Muscle of arm (tissue), 12 donors: ENCODE measurements around the gene USP37. TPM values are rescaled to one million over a fixed set of nuclear protein-coding genes. Genes with fewer than 3 reads are reported as not detected.

Experiments used
- DNase-seq: peaks from one replicate; pipeline ENCODE4 v3.0.0-alpha.2; 2013
- polyA plus RNA-seq, 12 donors: library from polyadenylated mRNA; unstranded; fragments of 120-200 nt; gene quantifications; one replicate each; pipeline ENCODE4 v1.2.1, GENCODE V29; 2013; ENCODE audit not compliant: insufficient read length in 12 of 12

Gene USP37
- polyA plus RNA-seq, 12 donors = 8.6 to 14.2 (median 11.8) TPM; not detected in 1

DNA sequence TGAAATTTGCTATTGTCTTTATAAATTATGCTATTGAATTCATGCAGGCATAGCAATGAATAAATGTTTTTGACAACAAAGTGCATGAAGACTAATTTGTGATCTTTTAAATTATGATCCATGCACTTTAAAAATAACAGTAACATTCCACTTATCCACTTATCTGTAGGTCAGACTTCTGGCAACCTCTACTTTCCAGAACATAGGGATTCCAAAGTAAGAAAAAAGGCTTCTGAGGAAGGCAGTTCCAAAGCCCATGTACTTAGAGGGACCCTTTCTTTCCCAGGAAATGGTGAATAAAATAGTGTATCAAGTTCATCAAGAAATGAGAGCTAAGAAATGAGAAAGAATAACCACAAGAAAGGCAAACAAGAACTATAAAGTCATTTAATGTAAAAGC is 90.9 kb downstream of the USP37 start:
- no peak for DNase-seq

DNA sequence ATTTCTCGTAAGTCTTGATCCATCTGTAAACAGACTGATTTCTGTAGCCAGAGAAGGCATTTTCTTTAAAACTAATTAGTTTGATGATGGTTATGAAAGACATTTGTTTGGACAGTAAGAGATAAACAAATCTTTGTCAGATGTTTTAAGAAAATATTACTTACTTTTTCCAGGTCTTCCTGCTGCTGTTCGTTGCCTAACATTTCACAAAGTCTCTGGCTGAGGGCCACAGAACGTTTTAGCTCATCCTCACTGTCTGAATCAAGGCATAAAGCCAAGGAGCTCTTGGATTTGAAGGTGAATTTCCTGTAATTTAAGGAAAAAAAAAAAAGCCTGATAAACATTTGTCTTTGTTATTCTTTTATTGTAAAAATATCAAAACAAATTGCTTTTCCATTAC is 91.5 kb downstream of the USP37 start:
- DNase-seq = peak; percentile 41

DNA sequence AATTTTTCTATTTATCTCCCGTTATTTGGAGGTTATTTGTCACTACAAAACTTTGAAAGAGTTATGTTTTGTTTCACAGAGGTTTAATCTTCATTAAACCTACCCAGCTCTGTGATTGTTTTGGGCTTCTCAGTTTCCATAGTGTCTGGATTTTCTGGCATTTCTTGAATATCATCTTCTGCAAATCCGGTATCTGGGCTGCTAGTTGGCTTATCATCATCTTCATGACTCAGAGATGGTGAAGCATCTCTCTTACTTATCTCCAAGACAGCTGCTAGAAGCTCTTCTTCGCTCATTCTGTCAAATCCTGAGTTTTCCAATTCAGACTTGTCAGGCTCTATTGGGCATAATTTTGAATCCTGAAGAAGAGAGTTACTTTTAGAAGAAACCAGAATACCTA is 93.6 kb downstream of the USP37 start:
- no peak for DNase-seq

DNA sequence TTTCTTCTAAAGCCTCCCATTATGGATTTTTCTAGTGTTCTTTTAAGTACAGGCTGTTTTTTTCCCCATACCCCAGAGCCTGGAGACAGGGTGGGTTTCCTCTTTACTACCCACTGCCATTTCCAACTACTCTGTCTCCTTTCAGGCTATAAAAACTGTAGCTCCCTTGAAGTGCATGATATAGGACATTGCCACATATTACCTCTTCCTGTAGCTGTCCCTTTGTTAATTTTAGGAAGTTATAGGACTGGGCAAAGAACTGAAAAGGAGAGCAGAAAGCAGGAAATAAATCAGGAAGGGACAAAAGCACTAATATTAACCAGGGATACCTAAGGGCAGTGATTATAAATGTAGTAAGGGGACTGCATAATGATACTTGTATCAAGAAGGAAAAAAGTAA is 95.2 kb downstream of the USP37 start:
- DNase-seq = no peak

DNA sequence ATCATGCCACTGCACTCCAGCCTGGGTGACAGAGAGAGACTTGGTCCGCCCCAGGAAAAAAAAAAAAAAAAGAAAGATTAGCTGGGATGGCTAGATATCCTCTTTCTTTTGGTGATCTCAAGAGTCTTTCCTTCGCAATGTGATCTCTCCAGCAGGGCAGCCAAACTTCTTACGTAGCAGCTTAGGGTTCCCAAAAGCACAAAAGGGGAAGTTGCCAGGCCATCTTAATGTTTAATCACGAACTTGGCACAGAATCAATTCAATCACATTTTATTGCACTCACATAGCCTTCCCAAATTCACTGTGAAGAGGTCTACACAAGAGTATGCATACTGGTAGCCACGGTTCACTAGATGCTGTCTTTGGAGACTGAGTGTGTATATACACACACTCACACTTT is 96.2 kb downstream of the USP37 start:
- peak; percentile 7 for DNase-seq

DNA sequence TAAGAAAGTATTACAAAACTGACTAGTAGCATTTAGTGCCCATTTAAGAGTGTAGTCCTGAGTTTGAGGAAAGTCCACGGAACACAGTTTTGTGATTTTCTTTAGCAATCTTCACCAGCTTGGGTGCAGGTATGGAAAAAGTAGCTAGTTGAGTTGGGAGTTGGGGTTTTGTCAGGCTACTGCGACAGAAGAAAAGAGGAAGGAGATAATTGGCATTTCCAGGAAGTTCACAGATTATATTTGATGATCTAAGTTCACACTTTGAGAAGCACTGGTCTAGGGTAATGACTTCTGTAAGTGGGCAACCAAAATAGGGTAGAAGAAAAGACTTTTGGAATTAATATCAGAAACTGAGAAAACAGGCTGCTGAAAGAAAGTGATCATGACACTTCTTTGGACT is 97.1 kb downstream of the USP37 start:
- no peak for DNase-seq

DNA sequence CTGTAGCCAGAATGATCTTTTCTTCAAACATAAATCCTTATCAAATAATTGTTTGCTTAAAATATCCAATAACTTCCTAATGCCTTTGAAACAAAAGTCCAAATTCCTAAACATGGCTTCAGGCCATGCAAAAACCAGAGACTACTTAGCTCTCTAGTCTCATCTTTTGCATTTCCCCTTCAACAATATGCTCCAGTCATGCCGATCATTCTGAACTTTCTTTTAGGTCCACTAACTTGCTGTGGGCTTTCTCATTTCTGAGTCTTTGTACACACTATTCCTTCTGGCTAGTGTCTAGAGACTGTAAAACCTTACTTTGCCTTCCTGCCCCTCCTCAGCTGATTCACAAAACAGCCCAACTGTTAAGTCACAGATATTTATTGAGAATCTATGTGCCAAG is 97.7 kb downstream of the USP37 start:
- no peak for DNase-seq

DNA sequence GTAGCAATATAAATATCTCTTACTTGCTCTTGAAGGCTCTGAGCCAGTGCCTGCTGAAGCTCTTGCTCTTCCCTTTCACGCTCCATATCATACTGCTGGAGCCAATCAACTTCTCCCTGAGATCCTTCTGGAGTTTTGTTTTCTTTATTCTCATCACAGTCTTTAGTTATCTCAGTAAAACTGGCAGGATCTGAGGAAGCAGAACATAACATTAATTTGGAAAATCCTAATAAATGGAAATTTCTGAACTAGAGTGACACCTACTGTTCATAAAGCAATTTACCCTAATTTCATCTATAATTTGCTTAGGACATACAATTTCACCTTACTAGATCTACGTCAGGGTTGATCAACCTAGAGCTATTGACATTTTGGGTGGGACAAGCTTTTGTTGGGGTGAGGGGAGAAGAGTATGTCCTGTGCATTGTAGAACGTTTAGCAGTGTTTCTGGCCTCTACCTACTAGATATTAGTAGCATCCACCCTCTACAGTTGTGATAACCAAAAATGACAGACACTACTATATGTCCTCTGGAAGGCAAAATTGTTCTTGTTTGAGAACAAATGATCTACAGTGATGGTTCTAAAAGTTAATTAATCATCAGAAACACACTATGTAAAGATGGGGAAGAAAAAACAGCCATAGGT is 102.0 kb downstream of the USP37 start:
- DNase-seq = peak; percentile 25

DNA sequence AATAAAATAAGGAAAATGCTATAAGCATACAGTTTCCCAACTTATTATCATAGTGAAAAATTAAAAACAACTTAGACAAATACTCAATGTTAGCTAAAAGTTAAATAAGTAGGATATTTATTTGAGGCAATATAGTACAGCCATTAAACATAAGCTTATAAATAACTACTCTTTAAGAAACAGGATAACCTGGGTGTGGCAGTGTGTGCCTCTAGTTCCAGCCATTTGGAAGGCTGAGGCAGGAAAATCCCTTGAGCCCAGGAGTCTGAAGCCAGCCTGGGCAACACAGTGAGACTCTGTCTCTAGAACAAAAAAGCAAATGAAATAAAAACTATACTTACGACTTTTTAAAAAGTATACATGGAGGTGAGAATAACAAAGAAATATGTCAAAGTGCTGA is 109.6 kb downstream of the USP37 start:
- DNase-seq = no peak

DNA sequence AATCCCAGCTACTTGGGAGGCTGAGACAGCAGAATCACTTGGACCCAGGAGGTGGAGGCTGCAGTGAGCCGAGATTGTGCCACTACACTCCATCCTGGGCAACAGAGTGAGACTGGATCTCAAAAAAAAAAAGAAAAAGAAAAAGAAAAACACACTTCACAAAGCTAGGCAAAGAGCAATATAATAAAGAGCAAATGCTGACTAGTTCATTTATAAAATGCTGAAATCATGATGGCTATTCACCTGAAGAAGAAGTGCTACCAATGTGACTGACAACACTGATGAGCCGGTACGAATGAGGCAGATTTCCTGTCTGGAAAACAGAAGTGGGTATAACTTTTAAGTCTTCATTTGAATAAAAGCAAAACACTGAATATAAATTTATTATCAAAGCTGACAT is 111.3 kb downstream of the USP37 start:
- DNase-seq = no peak

DNA sequence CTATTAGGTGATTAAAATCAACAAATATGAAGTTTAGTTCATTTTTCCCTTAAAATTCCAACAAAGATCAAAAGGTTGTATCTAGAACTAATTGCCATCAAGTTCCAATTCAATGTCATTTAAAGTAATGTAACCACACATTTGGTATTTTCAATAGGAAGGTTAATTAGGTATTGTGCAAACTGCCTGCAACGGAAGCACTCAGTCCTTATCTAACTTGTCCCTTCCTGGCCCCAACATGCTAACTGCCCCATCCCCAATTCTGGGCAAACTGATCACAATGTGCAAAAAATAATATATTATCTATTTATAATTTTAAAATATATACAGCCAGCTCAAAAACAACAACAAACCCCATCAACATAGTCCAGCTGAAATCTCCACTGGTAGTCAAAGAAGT is 116.1 kb downstream of the USP37 start:
- DNase-seq = no peak

DNA sequence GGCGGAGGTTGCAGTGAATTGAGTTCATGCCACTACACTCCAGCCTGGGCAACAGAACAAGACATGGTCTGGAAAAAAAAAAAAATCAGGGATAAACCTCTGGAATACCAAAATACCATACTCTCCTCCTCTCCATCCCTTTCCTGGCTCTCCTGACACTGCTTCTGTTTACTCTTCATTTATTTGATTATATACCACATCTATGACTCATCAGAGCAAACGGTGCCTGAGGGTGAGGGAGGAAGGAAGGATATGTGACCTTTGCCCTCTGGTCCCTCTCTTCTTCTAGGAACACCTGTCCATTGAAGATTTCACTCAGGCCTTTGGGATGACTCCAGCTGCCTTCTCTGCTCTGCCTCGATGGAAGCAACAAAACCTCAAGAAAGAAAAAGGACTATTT is 119.2 kb downstream of the USP37 start:
- DNase-seq = no peak

DNA sequence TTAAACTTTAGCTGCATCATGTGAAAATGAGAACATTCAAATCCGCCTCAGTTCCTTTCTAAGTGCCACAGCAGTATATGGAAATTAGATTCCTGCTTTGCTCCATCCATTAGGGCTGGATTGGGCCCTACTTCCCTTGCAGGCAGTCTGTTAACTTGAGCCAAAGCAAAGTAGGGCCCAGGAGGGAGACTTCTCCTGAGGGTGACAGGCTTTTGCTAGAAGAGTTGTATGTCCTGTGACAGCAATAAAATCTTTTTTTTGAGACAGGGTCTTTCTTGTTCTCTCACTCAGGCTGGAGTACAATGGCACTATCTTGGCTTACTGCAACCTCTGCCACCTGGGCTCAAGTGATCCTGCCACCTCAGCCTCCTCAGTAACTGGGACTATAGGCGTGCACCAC is 121.1 kb downstream of the USP37 start:
- DNase-seq = no peak

DNA sequence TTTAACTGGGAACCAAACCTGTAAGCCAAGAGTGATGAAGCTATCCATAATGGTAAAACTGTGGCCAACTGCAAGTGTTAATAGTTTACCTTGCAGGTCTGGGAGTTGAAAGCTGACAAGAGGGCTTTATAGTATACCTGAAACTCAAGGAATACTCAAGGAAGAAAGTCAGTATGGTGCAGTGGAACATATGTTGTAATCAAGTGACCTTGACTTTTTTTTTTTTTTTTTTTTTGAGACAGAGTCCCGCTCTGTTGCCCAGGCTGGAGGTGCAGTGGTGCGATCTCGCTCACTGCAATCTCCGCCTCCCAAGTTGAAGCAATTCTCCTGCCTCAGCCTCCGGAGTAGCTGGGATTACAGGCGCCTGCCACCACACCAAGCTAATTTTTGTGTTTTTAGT is 121.6 kb downstream of the USP37 start:
- no peak for DNase-seq

DNA sequence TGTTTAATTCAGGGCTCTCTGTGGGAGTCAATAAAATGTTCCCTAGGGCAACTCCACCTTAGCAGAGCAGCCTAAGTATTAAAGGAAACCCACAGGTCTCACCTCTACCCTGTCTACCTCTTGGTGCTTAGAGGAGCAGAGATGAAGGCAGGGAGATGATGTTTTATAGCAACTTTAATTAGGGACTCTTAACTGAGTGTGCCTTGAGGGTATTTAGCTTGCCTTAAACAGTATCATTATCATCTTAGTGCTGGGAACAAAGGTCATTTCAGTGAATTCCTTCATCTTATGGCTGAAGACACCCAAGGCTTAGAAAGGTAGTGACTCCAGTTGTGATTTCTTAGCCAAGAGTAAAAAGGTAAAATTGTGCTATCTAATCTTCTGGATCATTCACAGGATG is 122.5 kb downstream of the USP37 start:
- no peak for DNase-seq

DNA sequence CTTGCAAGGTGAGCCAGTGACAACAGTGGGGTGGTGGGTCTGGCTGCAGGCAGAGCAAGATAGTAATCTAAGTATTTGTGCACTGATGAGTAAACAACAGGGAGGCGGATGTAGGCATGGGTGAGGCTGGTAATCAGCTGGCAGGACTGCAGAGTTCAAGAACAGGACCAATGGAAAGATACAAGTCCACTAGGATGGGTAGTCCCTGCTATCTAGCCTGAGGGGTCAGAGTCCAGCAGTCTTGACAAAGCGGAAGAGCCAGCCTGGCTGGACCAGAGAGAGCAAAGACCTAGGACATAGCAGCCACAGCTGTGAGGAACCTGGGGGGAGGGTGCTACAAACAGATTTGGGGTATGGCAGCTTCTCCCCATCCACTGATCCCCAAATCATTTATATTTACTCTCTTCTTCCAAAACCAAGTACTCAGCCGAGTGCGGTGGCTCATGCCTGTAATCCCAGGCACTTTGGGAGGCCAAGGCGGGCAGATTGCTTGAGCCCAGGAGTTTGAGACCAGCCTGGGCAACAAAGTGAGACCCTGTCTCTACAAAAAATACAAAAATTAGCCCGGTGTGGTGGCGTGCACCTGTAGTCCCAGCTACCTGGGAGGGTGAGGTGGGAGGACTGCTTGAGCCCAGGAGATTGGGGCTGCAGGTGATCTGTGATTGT is 123.3 kb downstream of the USP37 start:
- no peak for DNase-seq

DNA sequence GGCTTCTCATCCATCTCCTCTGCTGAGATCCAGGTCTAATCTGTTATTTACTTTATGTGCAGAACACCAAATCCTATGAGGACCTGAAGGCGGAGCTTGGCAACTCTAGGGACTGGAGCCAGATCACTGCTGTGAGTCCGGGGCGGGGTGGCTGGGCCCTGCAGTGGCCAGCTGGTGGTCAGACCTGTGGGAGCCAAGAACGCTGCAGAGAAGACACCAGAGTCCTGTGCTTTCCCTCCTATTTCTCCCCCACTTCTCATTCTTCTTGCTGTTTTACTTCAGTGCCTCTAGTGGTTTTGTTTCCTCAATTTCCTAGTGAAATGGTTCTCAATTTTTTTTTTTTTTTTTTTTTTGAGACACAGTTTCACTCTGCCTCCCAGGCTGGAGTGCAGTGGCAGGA is 129.6 kb downstream of the USP37 start:
- DNase-seq = no peak

DNA sequence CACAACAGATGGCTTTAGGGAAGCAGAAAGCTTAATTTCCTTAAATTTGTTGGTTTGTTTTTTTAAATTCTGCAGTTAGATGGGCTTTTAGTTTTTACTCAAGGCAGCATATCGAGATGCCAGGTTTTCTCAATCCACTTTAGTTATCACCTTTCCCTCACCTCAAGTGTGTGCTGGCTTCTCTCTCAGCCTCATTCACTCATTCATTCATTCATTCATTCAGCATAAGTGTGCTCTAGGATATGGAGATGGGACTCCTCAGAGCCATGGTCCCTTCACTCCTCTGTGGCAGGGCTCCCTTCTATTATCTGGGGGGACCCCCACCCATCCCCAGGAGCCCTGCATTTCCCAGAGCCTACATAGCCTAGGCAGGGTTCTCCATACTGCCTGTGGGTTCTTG is 130.2 kb downstream of the USP37 start:
- DNase-seq = no peak

DNA sequence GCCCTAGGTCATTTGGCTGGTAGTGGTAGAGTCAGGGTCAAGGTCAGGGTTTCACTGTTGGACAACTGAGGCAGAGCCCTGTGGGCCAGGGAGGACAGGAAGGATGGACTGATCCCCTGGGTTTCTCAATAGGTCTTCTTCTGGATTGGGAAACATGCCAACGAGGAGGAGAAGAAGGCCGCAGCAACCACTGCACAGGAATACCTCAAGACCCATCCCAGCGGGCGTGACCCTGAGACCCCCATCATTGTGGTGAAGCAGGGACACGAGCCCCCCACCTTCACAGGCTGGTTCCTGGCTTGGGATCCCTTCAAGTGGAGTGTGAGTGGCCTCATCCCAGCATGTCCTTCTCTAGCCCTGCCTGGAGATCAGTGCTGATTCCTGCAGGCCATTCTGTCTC is 131.2 kb downstream of the USP37 start:
- DNase-seq = no peak

DNA sequence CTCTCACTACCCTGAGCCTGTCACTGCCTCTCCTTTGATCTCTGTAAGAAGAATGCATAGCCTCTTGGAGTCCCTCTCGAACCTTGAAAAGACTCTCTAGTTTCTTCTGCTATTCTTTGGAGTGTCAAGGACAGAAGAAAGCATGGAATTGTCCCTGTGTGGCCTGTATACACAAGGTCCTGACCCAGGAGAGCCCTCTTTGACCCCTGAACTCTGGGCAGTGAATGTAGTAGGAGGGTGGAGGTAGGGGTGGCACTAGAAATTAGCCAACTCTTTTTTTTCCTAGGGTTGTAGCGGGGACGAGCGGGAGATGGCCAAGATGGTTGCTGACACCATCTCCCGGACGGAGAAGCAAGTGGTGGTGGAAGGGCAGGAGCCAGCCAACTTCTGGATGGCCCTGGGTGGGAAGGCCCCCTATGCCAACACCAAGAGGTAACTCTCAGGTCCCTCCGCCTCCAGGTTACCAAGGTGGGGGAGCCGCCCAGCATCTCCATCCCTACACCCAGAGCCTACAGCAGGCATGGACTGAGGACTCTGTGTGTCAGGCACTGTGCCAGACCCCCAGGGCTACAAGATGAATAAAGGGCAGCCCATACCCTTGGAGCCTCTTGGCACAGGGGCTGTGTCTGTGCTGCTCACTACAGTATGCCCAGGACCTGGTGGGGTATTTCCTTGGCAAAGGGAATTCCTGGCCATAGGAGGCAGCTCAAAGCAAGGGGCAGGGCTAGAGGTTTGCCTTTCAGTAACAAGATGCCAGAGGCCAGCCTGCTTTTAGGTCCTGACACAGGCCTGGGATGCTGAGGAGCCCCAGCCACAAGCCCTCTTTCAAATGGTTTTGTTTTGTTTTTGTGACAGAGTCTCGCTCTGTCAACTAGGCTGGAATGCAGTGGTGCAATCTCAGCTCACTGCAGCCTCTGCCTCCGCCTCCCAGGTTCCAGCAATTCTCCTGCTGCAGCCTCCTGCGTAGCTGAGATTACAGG is 132.9 kb downstream of the USP37 start:
- no peak for DNase-seq

DNA sequence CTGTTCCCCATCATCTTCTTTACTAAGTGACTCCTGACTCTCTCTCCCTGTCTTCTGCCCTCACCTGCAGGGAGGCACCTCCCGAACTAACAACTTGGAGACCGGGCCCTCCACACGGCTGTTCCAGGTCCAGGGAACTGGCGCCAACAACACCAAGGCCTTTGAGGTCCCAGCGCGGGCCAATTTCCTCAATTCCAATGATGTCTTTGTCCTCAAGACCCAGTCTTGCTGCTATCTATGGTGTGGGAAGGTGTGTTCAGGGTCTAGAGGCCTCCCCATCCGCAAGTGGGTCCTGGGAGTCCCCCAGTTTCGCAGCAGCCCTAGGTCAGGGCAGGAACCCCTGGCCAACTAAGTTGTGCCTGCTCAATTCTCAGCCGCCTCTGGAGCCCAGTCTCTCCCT is 133.7 kb downstream of the USP37 start:
- no peak for DNase-seq

DNA sequence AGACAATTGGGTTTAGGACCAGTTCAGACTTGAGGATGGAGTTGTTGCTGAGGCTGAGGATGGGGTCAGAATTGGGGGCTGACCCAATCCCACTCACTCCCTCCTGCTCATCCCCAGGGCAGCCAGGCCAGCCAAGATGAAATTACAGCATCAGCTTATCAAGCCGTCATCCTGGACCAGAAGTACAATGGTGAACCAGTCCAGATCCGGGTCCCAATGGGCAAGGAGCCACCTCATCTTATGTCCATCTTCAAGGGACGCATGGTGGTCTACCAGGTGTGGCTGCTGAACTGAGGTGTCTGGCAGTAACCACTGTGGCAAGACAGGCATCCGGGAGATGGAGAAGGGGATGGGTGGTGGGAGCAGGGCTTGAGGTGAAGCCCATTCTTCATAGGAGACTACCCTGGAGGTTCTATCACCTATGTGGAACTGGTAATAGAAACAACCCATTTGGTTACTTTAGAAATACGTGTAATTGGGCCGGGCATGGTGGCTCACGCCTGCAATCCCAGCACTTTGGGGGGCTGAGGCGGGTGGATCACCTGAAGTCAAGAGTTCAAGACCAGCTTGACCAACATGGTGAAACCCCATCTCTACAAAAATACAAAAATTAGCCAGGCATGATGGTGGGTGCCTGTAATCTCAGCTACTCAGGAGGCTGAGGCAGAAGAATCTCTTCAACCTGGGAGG is 135.3 kb downstream of the USP37 start:
- DNase-seq = no peak
